NB4 (cell line): ENCODE data around the gene CAMTA1.

Source experiments
- MYC ChIP-seq: IDR thresholded peaks from 2 replicates; pipeline ENCODE4 v1.6.1; 2011; ENCODE audit warnings: low read depth, low read length
- TF ChIP-seq, protein P1 (sequence below): IDR thresholded peaks from one replicate; pipeline ENCODE4 v1.5.1; 2012; ENCODE audit warnings: low read depth, low read length

GRCh38 chr1:7582460-7582972 is 797.3 kb downstream of the CAMTA1 start:
- TF ChIP-seq, protein P1, sequence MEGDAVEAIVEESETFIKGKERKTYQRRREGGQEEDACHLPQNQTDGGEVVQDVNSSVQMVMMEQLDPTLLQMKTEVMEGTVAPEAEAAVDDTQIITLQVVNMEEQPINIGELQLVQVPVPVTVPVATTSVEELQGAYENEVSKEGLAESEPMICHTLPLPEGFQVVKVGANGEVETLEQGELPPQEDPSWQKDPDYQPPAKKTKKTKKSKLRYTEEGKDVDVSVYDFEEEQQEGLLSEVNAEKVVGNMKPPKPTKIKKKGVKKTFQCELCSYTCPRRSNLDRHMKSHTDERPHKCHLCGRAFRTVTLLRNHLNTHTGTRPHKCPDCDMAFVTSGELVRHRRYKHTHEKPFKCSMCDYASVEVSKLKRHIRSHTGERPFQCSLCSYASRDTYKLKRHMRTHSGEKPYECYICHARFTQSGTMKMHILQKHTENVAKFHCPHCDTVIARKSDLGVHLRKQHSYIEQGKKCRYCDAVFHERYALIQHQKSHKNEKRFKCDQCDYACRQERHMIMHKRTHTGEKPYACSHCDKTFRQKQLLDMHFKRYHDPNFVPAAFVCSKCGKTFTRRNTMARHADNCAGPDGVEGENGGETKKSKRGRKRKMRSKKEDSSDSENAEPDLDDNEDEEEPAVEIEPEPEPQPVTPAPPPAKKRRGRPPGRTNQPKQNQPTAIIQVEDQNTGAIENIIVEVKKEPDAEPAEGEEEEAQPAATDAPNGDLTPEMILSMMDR: no peak
- TF ChIP-seq MYC: no peak
